H9 (cell line): ENCODE results near the gene EXOG. TPM values are rescaled to one million over a fixed set of nuclear protein-coding genes. Genes with fewer than 3 reads are reported as not detected.

Experiments
- DNase-seq: peaks from one replicate; pipeline ENCODE4 v3.0.0-alpha.2; 2017
- H2AFZ ChIP-seq: one replicate; pipeline ENCODE4 v1.6.1; 2013; ENCODE audit warnings: mild to moderate bottlenecking, low read length, control low read depth, moderate library complexity
- H2AK5ac ChIP-seq: 2 replicates; pipeline ENCODE4 v1.6.1; 2013; ENCODE audit warnings: low read length, control low read depth, mixed read lengths; ENCODE audit not compliant: insufficient read length
- H2BK120ac ChIP-seq: one replicate; pipeline ENCODE4 v1.6.1; 2013; ENCODE audit warnings: low read depth, mild to moderate bottlenecking, low read length, control low read depth, inconsistent platforms; ENCODE audit not compliant: poor library complexity, severe bottlenecking
- H2BK12ac ChIP-seq: 2 replicates; pipeline ENCODE4 v1.6.1; 2013; ENCODE audit warnings: low read length, control low read depth, mixed read lengths, low read depth; ENCODE audit not compliant: insufficient read length
- H2BK15ac ChIP-seq: 2 replicates; pipeline ENCODE4 v1.6.1; 2013; ENCODE audit warnings: low read depth, low read length, control low read depth
- H2BK20ac ChIP-seq: one replicate; pipeline ENCODE4 v1.6.1; 2013; ENCODE audit warnings: low read depth, mild to moderate bottlenecking, low read length, control low read depth, inconsistent platforms; ENCODE audit not compliant: poor library complexity, severe bottlenecking
- H2BK5ac ChIP-seq: 2 replicates; pipeline ENCODE4 v1.6.1; 2013; ENCODE audit warnings: low read length, control low read depth, mixed read lengths; ENCODE audit not compliant: insufficient read length
- H3K14ac ChIP-seq: 2 replicates; pipeline ENCODE4 v1.6.1; 2013; ENCODE audit warnings: low read length, control low read depth; ENCODE audit not compliant: insufficient read depth
- H3K18ac ChIP-seq: 2 replicates; pipeline ENCODE4 v1.6.1; 2013; ENCODE audit warnings: low read depth, mild to moderate bottlenecking, mixed read lengths, low read length, control low read depth; ENCODE audit not compliant: insufficient read length
- H3K23ac ChIP-seq: 2 replicates; pipeline ENCODE4 v1.6.1; 2013; ENCODE audit warnings: low read length, control low read depth, mixed read lengths, low read depth; ENCODE audit not compliant: insufficient read length
- H3K23me2 ChIP-seq: 2 replicates; pipeline ENCODE4 v1.6.1; 2013; ENCODE audit warnings: low read depth, mild to moderate bottlenecking, mixed read lengths, low read length, control low read depth; ENCODE audit not compliant: insufficient read length, poor library complexity, severe bottlenecking
- H3K27ac ChIP-seq: 2 replicates; pipeline ENCODE4 v1.5.1; 2013; ENCODE audit warnings: low read length, control low read depth, mixed read lengths, low read depth; ENCODE audit not compliant: insufficient read length
- H3K27me3 ChIP-seq: 2 replicates; pipeline ENCODE4 v1.6.1; 2013; ENCODE audit warnings: low read length, control low read depth, inconsistent platforms; ENCODE audit not compliant: insufficient read depth
- H3K4ac ChIP-seq: 2 replicates; pipeline ENCODE4 v1.6.1; 2013; ENCODE audit warnings: low read depth, mild to moderate bottlenecking, control low read depth, inconsistent platforms, low read length, moderate library complexity
- H3K4me1 ChIP-seq: 2 replicates; pipeline ENCODE4 v1.6.1; 2013; ENCODE audit warnings: low read length, control low read depth, inconsistent platforms; ENCODE audit not compliant: insufficient read depth
- H3K4me2 ChIP-seq: 2 replicates; pipeline ENCODE4 v1.6.1; 2013; ENCODE audit warnings: low read length, control low read depth, mixed read lengths; ENCODE audit not compliant: insufficient read length, insufficient read depth
- H3K56ac ChIP-seq: 2 replicates; pipeline ENCODE4 v1.6.1; 2013; ENCODE audit warnings: low read depth, mild to moderate bottlenecking, mixed read lengths, low read length, control low read depth; ENCODE audit not compliant: insufficient read length
- H3K79me1 ChIP-seq: 2 replicates; pipeline ENCODE4 v1.6.1; 2013; ENCODE audit warnings: low read depth, mild to moderate bottlenecking, moderate library complexity, low read length, control low read depth, inconsistent platforms; ENCODE audit not compliant: insufficient read depth, poor library complexity, severe bottlenecking
- H3K79me2 ChIP-seq: 2 replicates; pipeline ENCODE4 v1.6.1; 2013; ENCODE audit warnings: low read length, control low read depth, inconsistent platforms; ENCODE audit not compliant: insufficient read depth
- H3K9ac ChIP-seq: 2 replicates; pipeline ENCODE4 v1.6.1; 2013; ENCODE audit warnings: low read length, control low read depth, mixed read lengths; ENCODE audit not compliant: insufficient read length; ENCODE audit errors: extremely low read depth
- H3K9me3 ChIP-seq: one replicate; pipeline ENCODE4 v1.6.1; 2013; ENCODE audit warnings: low read depth, low read length, inconsistent platforms; ENCODE audit not compliant: control insufficient read depth
- H3T11ph ChIP-seq: one replicate; pipeline ENCODE4 v1.6.1; 2013; ENCODE audit warnings: mild to moderate bottlenecking, low read length, control low read depth, inconsistent platforms
- H4K20me1 ChIP-seq: one replicate; pipeline ENCODE4 v1.6.1; 2013; ENCODE audit not compliant: control insufficient read depth, insufficient read length, insufficient read depth
- H4K5ac ChIP-seq: 2 replicates; pipeline ENCODE4 v1.6.1; 2013; ENCODE audit warnings: low read depth, mild to moderate bottlenecking, mixed read lengths, low read length, control low read depth; ENCODE audit not compliant: insufficient read length
- H4K8ac ChIP-seq: replicated peaks from 2 replicates; pipeline ENCODE4 v1.6.1; 2013; ENCODE audit warnings: low read length, control low read depth, mixed read lengths, low read depth; ENCODE audit not compliant: insufficient read length
- H4K91ac ChIP-seq: 2 replicates; pipeline ENCODE4 v1.6.1; 2013; ENCODE audit warnings: low read depth, mild to moderate bottlenecking, moderate library complexity, mixed read lengths, low read length, control low read depth; ENCODE audit not compliant: insufficient read length
- H3K27ac Mint-ChIP-seq, 3 experiments: 2 replicates in 2 of 3; 3 replicates in 1 of 3; pipeline ENCODE4 v1.8.0; 2020 to 2021; ENCODE audit warnings: mixed read lengths in 3 of 3, mild to moderate bottlenecking in 1 of 3, moderate library complexity in 1 of 3
- H3K27me3 Mint-ChIP-seq: 2 replicates; pipeline ENCODE4 v1.8.0; 2021; ENCODE audit warnings: low read depth, mild to moderate bottlenecking, moderate library complexity, mixed read lengths
- H3K36me3 Mint-ChIP-seq, 3 experiments: 2 replicates in 2 of 3; 3 replicates in 1 of 3; pipeline ENCODE4 v1.8.0; 2020 to 2021; ENCODE audit warnings: low read depth in 3 of 3, mixed read lengths in 3 of 3; ENCODE audit not compliant: insufficient read depth in 1 of 3
- H3K4me1 Mint-ChIP-seq, 2 experiments: 2 replicates each; pipeline ENCODE4 v1.8.0; 2020; ENCODE audit warnings: mixed read lengths in 2 of 2
- H3K4me3 Mint-ChIP-seq, 2 experiments: 2 replicates in 1 of 2; 3 replicates in 1 of 2; pipeline ENCODE4 v1.8.0; 2020 to 2021; ENCODE audit warnings: mild to moderate bottlenecking in 2 of 2, mixed read lengths in 2 of 2, moderate library complexity in 1 of 2
- H3K9me3 Mint-ChIP-seq, 2 experiments: 2 replicates in 1 of 2; 3 replicates in 1 of 2; pipeline ENCODE4 v1.8.0; 2020; ENCODE audit warnings: mild to moderate bottlenecking in 2 of 2, mixed read lengths in 2 of 2, moderate library complexity in 1 of 2
- WGBS: extraction: QIAGEN DNeasy Blood & Tissue Kit; methylation state at CpG from one replicate; pipeline ENCODE4 v1.1.7; 2013; ENCODE audit warnings: missing lambda C conversion rate, low lambda C conversion rate, mixed read lengths; ENCODE audit not compliant: insufficient read length; ENCODE audit errors: extremely low coverage; 5-methylcytosine and 5-hydroxymethylcytosine counted together
- total RNA-seq: library from RNA; stranded (reverse); gene quantifications from 2 replicates; pipeline ENCODE4 v1.2.1, GENCODE V29; 2021
- TF ChIP-seq, protein P1 (sequence below): fragments of 200-600 bp; sonication (generic); conservative IDR thresholded peaks from 3 replicates; pipeline ENCODE4 v1.8.0; 2021; ENCODE audit warnings: antibody characterized with exemption, mild to moderate bottlenecking

Gene EXOG
- total RNA-seq, 1 experiment from 2014 or later = 14.1 TPM

DNA sequence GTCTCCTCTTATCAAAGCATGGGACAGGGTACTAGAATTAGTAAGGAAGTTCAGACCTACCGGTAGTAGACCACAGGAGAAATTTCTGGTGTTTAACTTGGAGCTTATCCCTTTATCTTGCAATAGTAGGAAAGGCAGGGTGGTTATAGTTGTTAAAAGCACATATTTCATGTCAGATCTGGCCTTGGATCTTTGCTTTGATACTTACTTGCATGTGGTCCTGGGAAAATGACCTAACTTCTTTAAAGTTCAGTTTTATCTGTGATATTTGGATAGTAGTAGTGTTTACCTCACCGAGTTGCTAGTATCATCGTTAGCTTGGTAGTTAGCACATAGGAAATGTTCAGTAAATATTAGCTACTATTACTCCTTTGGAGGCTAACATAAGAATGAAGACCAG lies 15.4 kb downstream of the EXOG start:
- no peak overlapping the region for H3K9ac ChIP-seq
- H2BK120ac ChIP-seq = no peak overlapping the region
- H2AK5ac ChIP-seq = no peak overlapping the region
- no peak overlapping the region for H3K14ac ChIP-seq
- Mint-ChIP-seq H3K4me1 (no peaks in the 10 kb centered on the region), H3K4me3 (no peak overlapping the region), H3K36me3 (peaks cover 14 to 41% (median 23%) of the 10 kb centered on the region in 3 experiments), H3K27ac (no peak overlapping the region), H3K9me3 (no peaks in the 10 kb centered on the region), H3K27me3 (no peaks in the 10 kb centered on the region)
- H3K23ac ChIP-seq = no peak overlapping the region
- DNase-seq = no peak
- H3K4ac ChIP-seq = no peak overlapping the region
- no peaks in the 10 kb centered on the region for H3K23me2 ChIP-seq
- H3K27me3 ChIP-seq = no peaks in the 10 kb centered on the region
- H3K4me1 ChIP-seq = no peaks in the 10 kb centered on the region
- no peaks in the 10 kb centered on the region for H3K79me2 ChIP-seq
- TF ChIP-seq, protein P1, sequence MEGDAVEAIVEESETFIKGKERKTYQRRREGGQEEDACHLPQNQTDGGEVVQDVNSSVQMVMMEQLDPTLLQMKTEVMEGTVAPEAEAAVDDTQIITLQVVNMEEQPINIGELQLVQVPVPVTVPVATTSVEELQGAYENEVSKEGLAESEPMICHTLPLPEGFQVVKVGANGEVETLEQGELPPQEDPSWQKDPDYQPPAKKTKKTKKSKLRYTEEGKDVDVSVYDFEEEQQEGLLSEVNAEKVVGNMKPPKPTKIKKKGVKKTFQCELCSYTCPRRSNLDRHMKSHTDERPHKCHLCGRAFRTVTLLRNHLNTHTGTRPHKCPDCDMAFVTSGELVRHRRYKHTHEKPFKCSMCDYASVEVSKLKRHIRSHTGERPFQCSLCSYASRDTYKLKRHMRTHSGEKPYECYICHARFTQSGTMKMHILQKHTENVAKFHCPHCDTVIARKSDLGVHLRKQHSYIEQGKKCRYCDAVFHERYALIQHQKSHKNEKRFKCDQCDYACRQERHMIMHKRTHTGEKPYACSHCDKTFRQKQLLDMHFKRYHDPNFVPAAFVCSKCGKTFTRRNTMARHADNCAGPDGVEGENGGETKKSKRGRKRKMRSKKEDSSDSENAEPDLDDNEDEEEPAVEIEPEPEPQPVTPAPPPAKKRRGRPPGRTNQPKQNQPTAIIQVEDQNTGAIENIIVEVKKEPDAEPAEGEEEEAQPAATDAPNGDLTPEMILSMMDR = no peak
- no peak overlapping the region for H2BK20ac ChIP-seq
- H2BK5ac ChIP-seq = no peak overlapping the region
- no peak overlapping the region for H3T11ph ChIP-seq
- no peaks in the 10 kb centered on the region for H3K9me3 ChIP-seq
- no peak overlapping the region for H2BK12ac ChIP-seq
- no peaks in the 10 kb centered on the region for H4K20me1 ChIP-seq
- no peaks in the 10 kb centered on the region for H3K79me1 ChIP-seq
- no peak overlapping the region for H3K4me2 ChIP-seq
- H3K27ac ChIP-seq = no peak overlapping the region
- H3K56ac ChIP-seq = no peak overlapping the region
- no peak overlapping the region for H3K18ac ChIP-seq
- no peak overlapping the region for H4K5ac ChIP-seq
- no peak overlapping the region for H4K8ac ChIP-seq
- no peak overlapping the region for H2AFZ ChIP-seq
- H4K91ac ChIP-seq = no peak overlapping the region
- WGBS = no CpG with 5 or more reads among the region's 3 CpGs
- no peak overlapping the region for H2BK15ac ChIP-seq
